GM23338 (cell line): ENCODE measurements around the gene KCNK15. TPM values are rescaled to one million over a fixed set of nuclear protein-coding genes. Genes with fewer than 3 reads are reported as not detected.

Experiments
- ATAC-seq: fragments of 200-7000 bp; cut with Tn5 transposase; 3 replicates; pipeline ENCODE4 v1.9.1; 2020
- DNase-seq: peaks from one replicate; pipeline ENCODE4 v3.0.0-alpha.2; 2015; ENCODE audit warnings: low spot score
- H2AFZ ChIP-seq: fragments of 200-600 bp; sonication (generic); 2 replicates; pipeline ENCODE4 v1.8.0; 2016; ENCODE audit warnings: antibody characterized with exemption, mild to moderate bottlenecking, moderate library complexity
- H3F3A ChIP-seq: fragments of 200-600 bp; sonication (generic); replicated peaks from 2 replicates; pipeline ENCODE4 v1.8.0; 2017; ENCODE audit warnings: antibody characterized with exemption, mixed run types, low read depth
- H3K27ac ChIP-seq: fragments of 200-600 bp; sonication (generic); 2 replicates; pipeline ENCODE4 v1.6.1; 2016; ENCODE audit warnings: low read depth
- H3K27me3 ChIP-seq: fragments of 200-600 bp; sonication (generic); 2 replicates; pipeline ENCODE4 v1.8.0; 2016; ENCODE audit warnings: mild to moderate bottlenecking, mixed run types, moderate library complexity; ENCODE audit not compliant: insufficient read depth
- H3K36me3 ChIP-seq: fragments of 200-600 bp; sonication (generic); 2 replicates; pipeline ENCODE4 v1.8.0; 2016; ENCODE audit warnings: mild to moderate bottlenecking; ENCODE audit not compliant: insufficient read depth
- H3K4me1 ChIP-seq: fragments of 200-600 bp; sonication (generic); 2 replicates; pipeline ENCODE4 v1.8.0; 2016; ENCODE audit warnings: mild to moderate bottlenecking, moderate library complexity; ENCODE audit not compliant: insufficient read depth
- H3K4me2 ChIP-seq: fragments of 200-600 bp; sonication (generic); 2 replicates; pipeline ENCODE4 v1.7.1; 2017; ENCODE audit warnings: mixed run types
- H3K4me3 ChIP-seq: fragments of 200-600 bp; sonication (generic); 2 replicates; pipeline ENCODE4 v1.6.1; 2016; ENCODE audit warnings: mixed run types
- H3K79me2 ChIP-seq: fragments of 200-600 bp; sonication (generic); replicated peaks from 2 replicates; pipeline ENCODE4 v1.8.0; 2017; ENCODE audit warnings: mild to moderate bottlenecking; ENCODE audit not compliant: insufficient read depth
- H3K9me2 ChIP-seq: fragments of 200-600 bp; sonication (generic); 2 replicates; pipeline ENCODE4 v1.8.0; 2017; ENCODE audit not compliant: insufficient read depth
- H4K20me1 ChIP-seq: fragments of 200-600 bp; sonication (generic); replicated peaks from 2 replicates; pipeline ENCODE4 v1.8.0; 2017; ENCODE audit warnings: mild to moderate bottlenecking; ENCODE audit not compliant: insufficient read depth
- H3K27ac Mint-ChIP-seq: 2 replicates; pipeline ENCODE4 v1.8.0; 2020; ENCODE audit warnings: inconsistent platforms, mild to moderate bottlenecking, moderate library complexity, mixed read lengths
- H3K27me3 Mint-ChIP-seq: 3 replicates; pipeline ENCODE4 v1.8.0; 2022; ENCODE audit warnings: low read depth, mild to moderate bottlenecking, moderate library complexity, mixed read lengths, inconsistent platforms; ENCODE audit not compliant: insufficient read depth, poor library complexity
- H3K36me3 Mint-ChIP-seq: 3 replicates; pipeline ENCODE4 v1.8.0; 2021; ENCODE audit warnings: low read depth, mild to moderate bottlenecking, inconsistent platforms, moderate library complexity, mixed read lengths
- H3K4me1 Mint-ChIP-seq: 3 replicates; pipeline ENCODE4 v1.8.0; 2020; ENCODE audit warnings: mild to moderate bottlenecking, inconsistent platforms, mixed read lengths
- H3K4me3 Mint-ChIP-seq: 3 replicates; pipeline ENCODE4 v1.8.0; 2021; ENCODE audit warnings: moderate library complexity, mild to moderate bottlenecking, inconsistent platforms, mixed read lengths
- H3K9me3 Mint-ChIP-seq: 3 replicates; pipeline ENCODE4 v1.8.0; 2020; ENCODE audit warnings: moderate library complexity, mild to moderate bottlenecking, inconsistent platforms, mixed read lengths
- CREB1 ChIP-seq: fragments of 250-450 bp; sonication (Bioruptor Pico); IDR thresholded peaks from 2 replicates; pipeline ENCODE4 v1.5.0; 2020; ENCODE audit warnings: low read depth, mild to moderate bottlenecking, moderate library complexity
- JUNB ChIP-seq: IDR thresholded peaks from one replicate; pipeline ENCODE4 v1.6.1; 2016; ENCODE audit warnings: antibody characterized with exemption; ENCODE audit not compliant: unreplicated experiment
- ZNF114 ChIP-seq: fragments of 250-450 bp; sonication (Bioruptor Pico); IDR thresholded peaks from 2 replicates; pipeline ENCODE4 v1.5.0; 2020; ENCODE audit warnings: mild to moderate bottlenecking, moderate library complexity
- polyA plus RNA-seq: library from polyadenylated mRNA; unstranded; fragments of >200 nt; fragmentation: Nextera tagmentation; extraction: Ambion mirVana; gene quantifications from 2 replicates; pipeline ENCODE4 v1.2.1, GENCODE V29; 2016
- total RNA-seq: library from RNA; depleted of rRNA; stranded (reverse); fragments of >200 nt; shearing (Covaris generic); gene quantifications from 2 replicates; pipeline ENCODE4 v1.2.3, GENCODE V29; 2014
- TF ChIP-seq, protein P1 (sequence below): IDR thresholded peaks from 2 replicates; pipeline ENCODE4 v1.6.1; 2016; ENCODE audit warnings: antibody characterized with exemption
- TF ChIP-seq, protein P2 (sequence below), 2 experiments: fragments of 200-600 bp in 1 of 2; sonication (generic) in 1 of 2; conservative IDR thresholded peaks; 2 replicates each; pipeline versions ENCODE4 v1.5.1 to v1.6.1; 2016 to 2017; ENCODE audit warnings: antibody characterized with exemption in 2 of 2, low read depth in 2 of 2, mild to moderate bottlenecking in 2 of 2, moderate library complexity in 1 of 2
- TF ChIP-seq, protein P3 (sequence below): fragments of 250-450 bp; sonication (Bioruptor Pico); IDR thresholded peaks from 2 replicates; pipeline ENCODE4 v1.5.0; 2020; ENCODE audit warnings: mild to moderate bottlenecking, moderate library complexity

Gene KCNK15
- total and polyA plus RNA-seq, 2 experiments from 2014 or later: 0.63 to 3.3 TPM

DNA sequence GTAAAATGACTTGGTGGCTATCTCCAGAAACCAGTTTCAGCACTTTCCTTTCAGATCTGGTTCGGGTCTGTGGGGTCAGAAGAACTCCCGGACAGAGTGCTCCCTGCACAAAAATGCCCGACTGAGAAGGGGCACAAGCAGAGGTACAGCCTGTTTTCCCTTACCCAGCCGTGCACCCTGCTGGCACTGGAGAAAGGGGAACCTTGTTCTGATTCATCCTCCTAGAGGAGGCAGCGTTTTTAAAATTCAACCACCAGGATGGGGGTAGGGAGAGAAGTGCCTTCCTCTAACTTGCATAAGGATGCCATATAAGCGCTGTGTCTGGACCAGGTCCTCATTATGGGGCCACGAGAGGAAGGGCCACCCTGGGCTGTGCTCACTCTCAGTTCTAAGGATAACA is 47.1 kb downstream of the KCNK15 start:
- Histone ChIP-seq H4K20me1 (no peaks in the 10 kb centered on the region; the same call in 1 of the 2 replicates), H3K27me3 (no peaks in the 10 kb centered on the region), H3K4me1 (peaks cover 9% of the 10 kb centered on the region), H3K4me2 (no peak overlapping the region), H3K4me3 (no peak overlapping the region), H3F3A (no peaks in the 10 kb centered on the region), H3K36me3 (no peaks in the 10 kb centered on the region), H2AFZ (no peak overlapping the region), H3K9me2 (no peaks in the 10 kb centered on the region), H3K27ac (no peak overlapping the region), H3K79me2 (no peaks in the 10 kb centered on the region)
- peaks cover 9% of the 10 kb centered on the region for H3K27me3 Mint-ChIP-seq
- ATAC-seq (no peak), DNase-seq (no peak)
- peaks cover 42% of the 10 kb centered on the region for H3K4me1 Mint-ChIP-seq
- no peaks in the 10 kb centered on the region for H3K9me3 Mint-ChIP-seq
- H3K36me3 Mint-ChIP-seq: peaks cover 2% of the 10 kb centered on the region; the same call in 1 of the 3 replicates
- TF ChIP-seq CREB1 (CRISPR knock-in tag): no peak
- TF ChIP-seq, protein P1, sequence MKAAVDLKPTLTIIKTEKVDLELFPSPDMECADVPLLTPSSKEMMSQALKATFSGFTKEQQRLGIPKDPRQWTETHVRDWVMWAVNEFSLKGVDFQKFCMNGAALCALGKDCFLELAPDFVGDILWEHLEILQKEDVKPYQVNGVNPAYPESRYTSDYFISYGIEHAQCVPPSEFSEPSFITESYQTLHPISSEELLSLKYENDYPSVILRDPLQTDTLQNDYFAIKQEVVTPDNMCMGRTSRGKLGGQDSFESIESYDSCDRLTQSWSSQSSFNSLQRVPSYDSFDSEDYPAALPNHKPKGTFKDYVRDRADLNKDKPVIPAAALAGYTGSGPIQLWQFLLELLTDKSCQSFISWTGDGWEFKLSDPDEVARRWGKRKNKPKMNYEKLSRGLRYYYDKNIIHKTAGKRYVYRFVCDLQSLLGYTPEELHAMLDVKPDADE: no peak
- TF ChIP-seq, protein P2, sequence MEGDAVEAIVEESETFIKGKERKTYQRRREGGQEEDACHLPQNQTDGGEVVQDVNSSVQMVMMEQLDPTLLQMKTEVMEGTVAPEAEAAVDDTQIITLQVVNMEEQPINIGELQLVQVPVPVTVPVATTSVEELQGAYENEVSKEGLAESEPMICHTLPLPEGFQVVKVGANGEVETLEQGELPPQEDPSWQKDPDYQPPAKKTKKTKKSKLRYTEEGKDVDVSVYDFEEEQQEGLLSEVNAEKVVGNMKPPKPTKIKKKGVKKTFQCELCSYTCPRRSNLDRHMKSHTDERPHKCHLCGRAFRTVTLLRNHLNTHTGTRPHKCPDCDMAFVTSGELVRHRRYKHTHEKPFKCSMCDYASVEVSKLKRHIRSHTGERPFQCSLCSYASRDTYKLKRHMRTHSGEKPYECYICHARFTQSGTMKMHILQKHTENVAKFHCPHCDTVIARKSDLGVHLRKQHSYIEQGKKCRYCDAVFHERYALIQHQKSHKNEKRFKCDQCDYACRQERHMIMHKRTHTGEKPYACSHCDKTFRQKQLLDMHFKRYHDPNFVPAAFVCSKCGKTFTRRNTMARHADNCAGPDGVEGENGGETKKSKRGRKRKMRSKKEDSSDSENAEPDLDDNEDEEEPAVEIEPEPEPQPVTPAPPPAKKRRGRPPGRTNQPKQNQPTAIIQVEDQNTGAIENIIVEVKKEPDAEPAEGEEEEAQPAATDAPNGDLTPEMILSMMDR (conservative IDR thresholded peaks at IDR 0.05; ENCODE audit: low read depth in 2 of 2): no peak
- no peak for TF ChIP-seq ZNF114
- TF ChIP-seq, protein P3, sequence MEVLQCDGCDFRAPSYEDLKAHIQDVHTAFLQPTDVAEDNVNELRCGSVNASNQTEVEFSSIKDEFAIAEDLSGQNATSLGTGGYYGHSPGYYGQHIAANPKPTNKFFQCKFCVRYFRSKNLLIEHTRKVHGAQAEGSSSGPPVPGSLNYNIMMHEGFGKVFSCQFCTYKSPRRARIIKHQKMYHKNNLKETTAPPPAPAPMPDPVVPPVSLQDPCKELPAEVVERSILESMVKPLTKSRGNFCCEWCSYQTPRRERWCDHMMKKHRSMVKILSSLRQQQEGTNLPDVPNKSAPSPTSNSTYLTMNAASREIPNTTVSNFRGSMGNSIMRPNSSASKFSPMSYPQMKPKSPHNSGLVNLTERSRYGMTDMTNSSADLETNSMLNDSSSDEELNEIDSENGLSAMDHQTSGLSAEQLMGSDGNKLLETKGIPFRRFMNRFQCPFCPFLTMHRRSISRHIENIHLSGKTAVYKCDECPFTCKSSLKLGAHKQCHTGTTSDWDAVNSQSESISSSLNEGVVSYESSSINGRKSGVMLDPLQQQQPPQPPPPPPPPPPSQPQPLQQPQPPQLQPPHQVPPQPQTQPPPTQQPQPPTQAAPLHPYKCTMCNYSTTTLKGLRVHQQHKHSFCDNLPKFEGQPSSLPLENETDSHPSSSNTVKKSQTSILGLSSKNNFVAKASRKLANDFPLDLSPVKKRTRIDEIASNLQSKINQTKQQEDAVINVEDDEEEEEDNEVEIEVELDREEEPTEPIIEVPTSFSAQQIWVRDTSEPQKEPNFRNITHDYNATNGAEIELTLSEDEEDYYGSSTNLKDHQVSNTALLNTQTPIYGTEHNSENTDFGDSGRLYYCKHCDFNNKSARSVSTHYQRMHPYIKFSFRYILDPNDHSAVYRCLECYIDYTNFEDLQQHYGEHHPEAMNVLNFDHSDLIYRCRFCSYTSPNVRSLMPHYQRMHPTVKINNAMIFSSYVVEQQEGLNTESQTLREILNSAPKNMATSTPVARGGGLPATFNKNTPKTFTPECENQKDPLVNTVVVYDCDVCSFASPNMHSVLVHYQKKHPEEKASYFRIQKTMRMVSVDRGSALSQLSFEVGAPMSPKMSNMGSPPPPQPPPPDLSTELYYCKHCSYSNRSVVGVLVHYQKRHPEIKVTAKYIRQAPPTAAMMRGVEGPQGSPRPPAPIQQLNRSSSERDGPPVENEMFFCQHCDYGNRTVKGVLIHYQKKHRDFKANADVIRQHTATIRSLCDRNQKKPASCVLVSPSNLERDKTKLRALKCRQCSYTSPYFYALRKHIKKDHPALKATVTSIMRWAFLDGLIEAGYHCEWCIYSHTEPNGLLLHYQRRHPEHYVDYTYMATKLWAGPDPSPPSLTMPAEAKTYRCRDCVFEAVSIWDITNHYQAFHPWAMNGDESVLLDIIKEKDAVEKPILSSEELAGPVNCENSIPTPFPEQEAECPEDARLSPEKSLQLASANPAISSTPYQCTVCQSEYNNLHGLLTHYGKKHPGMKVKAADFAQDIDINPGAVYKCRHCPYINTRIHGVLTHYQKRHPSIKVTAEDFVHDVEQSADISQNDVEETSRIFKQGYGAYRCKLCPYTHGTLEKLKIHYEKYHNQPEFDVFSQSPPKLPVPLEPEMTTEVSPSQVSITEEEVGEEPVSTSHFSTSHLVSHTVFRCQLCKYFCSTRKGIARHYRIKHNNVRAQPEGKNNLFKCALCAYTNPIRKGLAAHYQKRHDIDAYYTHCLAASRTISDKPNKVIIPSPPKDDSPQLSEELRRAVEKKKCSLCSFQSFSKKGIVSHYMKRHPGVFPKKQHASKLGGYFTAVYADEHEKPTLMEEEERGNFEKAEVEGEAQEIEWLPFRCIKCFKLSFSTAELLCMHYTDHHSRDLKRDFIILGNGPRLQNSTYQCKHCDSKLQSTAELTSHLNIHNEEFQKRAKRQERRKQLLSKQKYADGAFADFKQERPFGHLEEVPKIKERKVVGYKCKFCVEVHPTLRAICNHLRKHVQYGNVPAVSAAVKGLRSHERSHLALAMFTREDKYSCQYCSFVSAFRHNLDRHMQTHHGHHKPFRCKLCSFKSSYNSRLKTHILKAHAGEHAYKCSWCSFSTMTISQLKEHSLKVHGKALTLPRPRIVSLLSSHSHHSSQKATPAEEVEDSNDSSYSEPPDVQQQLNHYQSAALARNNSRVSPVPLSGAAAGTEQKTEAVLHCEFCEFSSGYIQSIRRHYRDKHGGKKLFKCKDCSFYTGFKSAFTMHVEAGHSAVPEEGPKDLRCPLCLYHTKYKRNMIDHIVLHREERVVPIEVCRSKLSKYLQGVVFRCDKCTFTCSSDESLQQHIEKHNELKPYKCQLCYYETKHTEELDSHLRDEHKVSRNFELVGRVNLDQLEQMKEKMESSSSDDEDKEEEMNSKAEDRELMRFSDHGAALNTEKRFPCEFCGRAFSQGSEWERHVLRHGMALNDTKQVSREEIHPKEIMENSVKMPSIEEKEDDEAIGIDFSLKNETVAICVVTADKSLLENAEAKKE: no peak
- TF ChIP-seq JUNB: no peak
- H3K4me3 Mint-ChIP-seq: no peak overlapping the region
- H3K27ac Mint-ChIP-seq: no peak overlapping the region
